ENCODE measurements around the gene BIRC2.

DNA sequence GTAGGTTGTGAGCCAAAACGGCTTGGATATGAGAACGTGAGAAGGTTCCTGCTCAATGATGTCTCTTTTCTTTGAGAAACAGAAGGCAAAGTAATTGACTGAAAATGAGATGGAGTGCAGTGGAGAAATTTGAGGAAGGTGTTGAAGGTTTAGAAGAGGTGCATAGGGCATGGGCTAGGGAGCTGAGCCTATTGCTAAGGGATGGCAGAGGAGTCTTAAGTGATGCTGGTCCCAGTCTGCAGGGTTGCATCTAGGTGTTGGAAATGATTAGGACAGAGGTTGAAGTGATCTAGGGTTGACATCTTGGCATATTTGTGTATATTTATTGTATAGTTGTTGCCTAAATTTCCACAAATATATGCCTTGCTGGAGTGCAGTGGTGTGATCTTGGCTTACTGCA is 27.5 kb upstream of the BIRC2 start:
- TF ChIP-seq EZH2 (IDR thresholded peaks at IDR 0.05; ENCODE audit: low read length, missing control alignments), result no peak
- TF ChIP-seq, protein P1, sequence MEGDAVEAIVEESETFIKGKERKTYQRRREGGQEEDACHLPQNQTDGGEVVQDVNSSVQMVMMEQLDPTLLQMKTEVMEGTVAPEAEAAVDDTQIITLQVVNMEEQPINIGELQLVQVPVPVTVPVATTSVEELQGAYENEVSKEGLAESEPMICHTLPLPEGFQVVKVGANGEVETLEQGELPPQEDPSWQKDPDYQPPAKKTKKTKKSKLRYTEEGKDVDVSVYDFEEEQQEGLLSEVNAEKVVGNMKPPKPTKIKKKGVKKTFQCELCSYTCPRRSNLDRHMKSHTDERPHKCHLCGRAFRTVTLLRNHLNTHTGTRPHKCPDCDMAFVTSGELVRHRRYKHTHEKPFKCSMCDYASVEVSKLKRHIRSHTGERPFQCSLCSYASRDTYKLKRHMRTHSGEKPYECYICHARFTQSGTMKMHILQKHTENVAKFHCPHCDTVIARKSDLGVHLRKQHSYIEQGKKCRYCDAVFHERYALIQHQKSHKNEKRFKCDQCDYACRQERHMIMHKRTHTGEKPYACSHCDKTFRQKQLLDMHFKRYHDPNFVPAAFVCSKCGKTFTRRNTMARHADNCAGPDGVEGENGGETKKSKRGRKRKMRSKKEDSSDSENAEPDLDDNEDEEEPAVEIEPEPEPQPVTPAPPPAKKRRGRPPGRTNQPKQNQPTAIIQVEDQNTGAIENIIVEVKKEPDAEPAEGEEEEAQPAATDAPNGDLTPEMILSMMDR (conservative IDR thresholded peaks at IDR 0.05 in 1 of 2, IDR thresholded peaks at IDR 0.05 in 1 of 2; ENCODE audit: low read depth in 1 of 2, low read length in 2 of 2), result no peak
